GM12874 (cell line): ENCODE data around the gene DCC.

ENCODE experiments used
- CTCF ChIP-seq: IDR thresholded peaks from 2 replicates; pipeline ENCODE4 v1.5.1; 2011; ENCODE audit warnings: low read depth, mild to moderate bottlenecking, control low read depth, low read length, moderate library complexity; ENCODE audit not compliant: insufficient read depth

Gene DCC

GRCh38 chr18:53224128-53224778, 884.3 kb downstream of the DCC start:
- no peak for TF ChIP-seq CTCF

- TF ChIP-seq CTCF, result no peak
Observed at GRCh38 chr18:53225567-53226325, 885.7 kb downstream of the DCC start.

GRCh38 chr18:53234610-53235009, 894.6 kb downstream of the DCC start:
- TF ChIP-seq CTCF, result no peak

- no peak for TF ChIP-seq CTCF
Observed at GRCh38 chr18:53241161-53241560, 901.2 kb downstream of the DCC start.

GRCh38 chr18:53253789-53254188, 913.8 kb downstream of the DCC start:
- no peak for TF ChIP-seq CTCF

- TF ChIP-seq CTCF, result no peak
Observed at GRCh38 chr18:53254265-53254664, 914.3 kb downstream of the DCC start.

GRCh38 chr18:53261241-53261640, 921.2 kb downstream of the DCC start:
- no peak for TF ChIP-seq CTCF
